GM20000 (cell line): Measurements from ENCODE around the gene MFAP2.

ENCODE experiments used
- DNase-seq: peaks from one replicate; pipeline ENCODE4 v3.0.0; 2012; ENCODE audit warnings: low spot score
- TF ChIP-seq, protein P1 (sequence below): IDR thresholded peaks from 2 replicates; pipeline ENCODE4 v1.5.1; 2012; ENCODE audit warnings: mild to moderate bottlenecking, control low read depth; ENCODE audit errors: extremely low read depth, missing control alignments

Gene MFAP2

DNA sequence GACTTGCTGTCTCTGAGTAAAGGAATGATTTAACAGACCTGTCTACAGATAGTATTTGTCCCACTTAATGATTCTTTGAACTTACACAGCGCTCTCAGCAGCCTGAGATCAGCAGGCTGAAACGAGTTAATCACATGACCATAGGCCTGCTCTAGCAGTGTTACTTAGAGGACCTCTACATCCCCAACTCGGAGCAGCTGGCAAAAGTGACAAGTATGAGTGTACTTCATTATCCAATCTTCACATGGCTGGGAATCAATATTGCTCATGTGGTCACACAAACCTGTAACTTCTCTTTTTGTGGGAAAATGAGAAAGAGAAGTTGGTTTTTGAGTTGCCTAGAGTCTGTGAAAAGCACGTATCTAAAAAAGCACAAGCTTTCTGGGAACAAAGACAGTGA lies 42.7 kb upstream of the MFAP2 start:
- TF ChIP-seq, protein P1, sequence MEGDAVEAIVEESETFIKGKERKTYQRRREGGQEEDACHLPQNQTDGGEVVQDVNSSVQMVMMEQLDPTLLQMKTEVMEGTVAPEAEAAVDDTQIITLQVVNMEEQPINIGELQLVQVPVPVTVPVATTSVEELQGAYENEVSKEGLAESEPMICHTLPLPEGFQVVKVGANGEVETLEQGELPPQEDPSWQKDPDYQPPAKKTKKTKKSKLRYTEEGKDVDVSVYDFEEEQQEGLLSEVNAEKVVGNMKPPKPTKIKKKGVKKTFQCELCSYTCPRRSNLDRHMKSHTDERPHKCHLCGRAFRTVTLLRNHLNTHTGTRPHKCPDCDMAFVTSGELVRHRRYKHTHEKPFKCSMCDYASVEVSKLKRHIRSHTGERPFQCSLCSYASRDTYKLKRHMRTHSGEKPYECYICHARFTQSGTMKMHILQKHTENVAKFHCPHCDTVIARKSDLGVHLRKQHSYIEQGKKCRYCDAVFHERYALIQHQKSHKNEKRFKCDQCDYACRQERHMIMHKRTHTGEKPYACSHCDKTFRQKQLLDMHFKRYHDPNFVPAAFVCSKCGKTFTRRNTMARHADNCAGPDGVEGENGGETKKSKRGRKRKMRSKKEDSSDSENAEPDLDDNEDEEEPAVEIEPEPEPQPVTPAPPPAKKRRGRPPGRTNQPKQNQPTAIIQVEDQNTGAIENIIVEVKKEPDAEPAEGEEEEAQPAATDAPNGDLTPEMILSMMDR, result no peak
- DNase-seq, result no peak

- TF ChIP-seq, protein P1, result no peak
- DNase-seq, result no peak
Observed at GRCh38 chr1:17021896-17022295, 41.5 kb upstream of the MFAP2 start.

- TF ChIP-seq, protein P1, result no peak
- DNase-seq, result no peak
Observed at GRCh38 chr1:17020502-17020901, 40.1 kb upstream of the MFAP2 start.

- peak; percentile 39 for DNase-seq
- TF ChIP-seq, protein P1, result no peak
Observed at GRCh38 chr1:17018849-17019248, 38.4 kb upstream of the MFAP2 start.

- DNase-seq, result no peak
- TF ChIP-seq, protein P1, result no peak
Observed at GRCh38 chr1:17017435-17017834, 37.0 kb upstream of the MFAP2 start.

DNA sequence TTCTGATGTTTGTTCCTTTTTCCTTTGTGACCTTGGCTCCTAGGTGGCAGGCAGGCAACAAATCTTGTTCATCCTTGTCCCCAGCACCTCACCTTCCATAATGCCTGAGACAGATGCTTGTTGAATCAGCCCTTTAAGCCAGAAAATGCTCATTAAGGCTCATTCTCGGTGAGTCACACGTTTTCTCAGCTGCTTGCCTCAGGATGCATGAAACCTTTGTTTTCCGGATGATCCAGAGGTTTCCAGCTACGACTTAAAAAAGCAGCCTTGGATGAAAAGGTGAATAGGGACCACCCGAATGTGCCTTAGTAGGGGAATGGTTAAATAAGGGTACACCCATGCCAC lies 35.9 kb upstream of the MFAP2 start:
- TF ChIP-seq, protein P1, result no peak
- no peak for DNase-seq

GRCh38 chr1:17014671-17015567 lies 34.5 kb upstream of the MFAP2 start:
- TF ChIP-seq, protein P1, result no peak
- no peak for DNase-seq
